ENCODE measurements around the gene RNF44.

RNF44 gene

GRCh38 chr5:176528301-176528700 is 8.9 kb downstream of the RNF44 start:
- DNase-seq = no peak
- intact Hi-C loops (cut with DNase I) = no loop called here

- DNase-seq = peak in 6 of 42 donors; percentile 16 to 61 (median 44)
- intact Hi-C loops (cut with DNase I) = no loop called here
Measured at GRCh38 chr5:176527246-176528222, 9.7 kb downstream of the RNF44 start.

- intact Hi-C loops (cut with DNase I) = no loop called here
- DNase-seq = peak in 1 of 42 donors; percentile 21
Measured at GRCh38 chr5:176526462-176526861, 10.7 kb downstream of the RNF44 start.

- DNase-seq = peak in 2 of 42 donors; percentile 15 to 29
- intact Hi-C loops (cut with DNase I) = no loop called here
Measured at GRCh38 chr5:176525677-176526076, 11.5 kb downstream of the RNF44 start.

- intact Hi-C loops (cut with DNase I) = no loop called here
- DNase-seq = peak in 1 of 42 donors; percentile 28
Measured at GRCh38 chr5:176524987-176525386, 12.2 kb downstream of the RNF44 start.

GRCh38 chr5:176524138-176524537 is 13.1 kb downstream of the RNF44 start:
- intact Hi-C loops (cut with DNase I) = no loop called here
- DNase-seq = peak in 2 of 42 donors; percentile 1 to 26

- intact Hi-C loops (cut with DNase I) = no loop called here
- peak in 1 of 42 donors; percentile 3 for DNase-seq
Measured at GRCh38 chr5:176521699-176522263, 15.4 kb downstream of the RNF44 start.

GRCh38 chr5:176521286-176521685 is 15.9 kb downstream of the RNF44 start:
- DNase-seq = no peak
- intact Hi-C loops (cut with DNase I) = no loop called here

- no peak for DNase-seq
- intact Hi-C loops (cut with DNase I) = no loop called here
Measured at GRCh38 chr5:176519810-176520720, 17.1 kb downstream of the RNF44 start.

- DNase-seq = no peak
- intact Hi-C loops (cut with DNase I) = no loop called here
Measured at GRCh38 chr5:176517053-176517661, 20.0 kb downstream of the RNF44 start.

GRCh38 chr5:176515396-176515795 is 21.8 kb downstream of the RNF44 start:
- no peak for DNase-seq
- intact Hi-C loops (cut with DNase I) = no loop called here

GRCh38 chr5:176514244-176514950 is 22.8 kb downstream of the RNF44 start:
- intact Hi-C loops (cut with DNase I) = no loop called here
- DNase-seq = no peak

GRCh38 chr5:176513788-176514187 is 23.4 kb downstream of the RNF44 start:
- DNase-seq = no peak
- intact Hi-C loops (cut with DNase I) = no loop called here

GRCh38 chr5:176508603-176509002 is 28.6 kb downstream of the RNF44 start:
- intact Hi-C loops (cut with DNase I) = no loop called here
- no peak for DNase-seq

GRCh38 chr5:176507911-176508310 is 29.3 kb downstream of the RNF44 start:
- intact Hi-C loops (cut with DNase I) = no loop called here
- DNase-seq = peak in 1 of 42 donors; percentile 13

- no peak for DNase-seq
- intact Hi-C loops (cut with DNase I) = no loop called here
Measured at GRCh38 chr5:176503496-176503895, 33.7 kb downstream of the RNF44 start.

GRCh38 chr5:176501333-176501732 is 35.9 kb downstream of the RNF44 start:
- no peak for DNase-seq
- intact Hi-C loops (cut with DNase I) = no loop called here

- intact Hi-C loops (cut with DNase I) = no loop called here
- no peak for DNase-seq
Measured at GRCh38 chr5:176500511-176500910, 36.7 kb downstream of the RNF44 start.

Data from head of caudate nucleus (tissue), 42 donors.